A549 (cell line): ENCODE results near the gene C7orf57. TPM values are rescaled to one million over a fixed set of nuclear protein-coding genes. Genes with fewer than 3 reads are reported as not detected.
A peak's percentile ranks its signal among the peaks of the same experiment; 100 is the strongest.

Experiments
- ATAC-seq, 2 experiments: fragments of 200-7000 bp in 1 of 2; fragments of >200 bp in 1 of 2; cut with Nextera tagmentation in 1 of 2; cut with Tn5 transposase in 1 of 2; 3 replicates each; pipeline versions ENCODE4 v1.8.0 to v1.9.1; 2018 to 2020; ENCODE audit warnings: mild to moderate bottlenecking in 1 of 2, moderate library complexity in 1 of 2
- CTCF ChIA-PET: fragments of 300-600 bp; sonication (Branson Sonifier 250); formaldehyde crosslinking; extraction: SDS; loops from one replicate; lab custom pipeline; 2021; ENCODE audit warnings: antibody characterized with exemption, inconsistent platforms; lab: Yijun Ruan, JAX
- POLR2A ChIA-PET: fragments of 350-600 bp; formaldehyde crosslinking; extraction: SDS; loops from one replicate; lab custom pipeline; 2021; ENCODE audit warnings: antibody characterized with exemption, inconsistent platforms; lab: Yijun Ruan, JAX
- DNase-seq, 2 experiments: peaks; one replicate each; pipeline versions ENCODE4 v3.0.0 to v3.0.0-alpha.2; 2011 to 2016; ENCODE audit warnings: low read depth in 1 of 2, low spot score in 1 of 2
- FAIRE-seq: peaks from 2 replicates; lab custom pipeline; 2011; peaks lifted over from hg19 to GRCh38; lab: Jason Lieb, UNC
- H3K27ac ChIP-seq, 2 experiments: fragments of >200 bp; sonication (Bioruptor Twin); formaldehyde crosslinking; 3 replicates each; pipeline ENCODE4 v1.5.1; 2016 to 2017
- H3K4me1 ChIP-seq: fragments of >200 bp; sonication (Bioruptor Twin); formaldehyde crosslinking; 3 replicates; pipeline ENCODE4 v1.6.1; 2016
- H3K4me2 ChIP-seq: fragments of >200 bp; sonication (Bioruptor Twin); formaldehyde crosslinking; 3 replicates; pipeline ENCODE4 v1.6.1; 2016
- H3K4me3 ChIP-seq: fragments of >200 bp; sonication (Bioruptor Twin); formaldehyde crosslinking; 3 replicates; pipeline ENCODE4 v1.5.1; 2016
- H3K9me3 ChIP-seq: fragments of >200 bp; sonication (Bioruptor Twin); formaldehyde crosslinking; 3 replicates; pipeline ENCODE4 v1.6.1; 2016
- BHLHE40 ChIP-seq: IDR thresholded peaks from 2 replicates; pipeline ENCODE4 v1.6.1; 2012; ENCODE audit warnings: low read depth, low read length, inconsistent platforms
- EHF ChIP-seq: fragments of 250-450 bp; sonication (Bioruptor Pico); IDR thresholded peaks from 2 replicates; pipeline ENCODE4 v1.5.0; 2020; ENCODE audit warnings: mild to moderate bottlenecking
- EP300 ChIP-seq, 2 experiments: fragments of >200 bp; sonication (Bioruptor Twin); formaldehyde crosslinking; IDR thresholded peaks; 2 replicates in 1 of 2; 3 replicates in 1 of 2; pipeline ENCODE4 v1.6.1; 2016 to 2017
- FOSB ChIP-seq: fragments of 250-450 bp; sonication (Bioruptor Pico); IDR thresholded peaks from 2 replicates; pipeline ENCODE4 v1.5.0; 2020; ENCODE audit warnings: mild to moderate bottlenecking, moderate library complexity
- FOXS1 ChIP-seq: fragments of 250-450 bp; sonication (Bioruptor Pico); IDR thresholded peaks from 2 replicates; pipeline ENCODE4 v1.5.0; 2020; ENCODE audit warnings: mild to moderate bottlenecking, moderate library complexity
- GATA3 ChIP-seq: IDR thresholded peaks from 2 replicates; pipeline ENCODE4 v1.6.1; 2012; ENCODE audit warnings: borderline replicate concordance
- HDAC2 ChIP-seq: fragments of 200-600 bp; sonication (generic); IDR thresholded peaks from 2 replicates; pipeline ENCODE4 v1.6.1; 2016
- HOXA7 ChIP-seq: fragments of 250-450 bp; sonication (Bioruptor Pico); IDR thresholded peaks from 2 replicates; pipeline ENCODE4 v1.5.0; 2020; ENCODE audit warnings: mild to moderate bottlenecking, moderate library complexity
- HOXB5 ChIP-seq: fragments of 250-450 bp; sonication (Bioruptor Pico); IDR thresholded peaks from 2 replicates; pipeline ENCODE4 v1.5.0; 2020; ENCODE audit warnings: mild to moderate bottlenecking, moderate library complexity
- KDM1A ChIP-seq: fragments of 200-600 bp; sonication (generic); IDR thresholded peaks from 2 replicates; pipeline ENCODE4 v1.6.1; 2016; ENCODE audit warnings: low read depth, mild to moderate bottlenecking
- KDM5A ChIP-seq: fragments of 200-600 bp; sonication (generic); IDR thresholded peaks from 2 replicates; pipeline ENCODE4 v1.6.1; 2016; ENCODE audit warnings: antibody characterized with exemption, mild to moderate bottlenecking
- MAFK ChIP-seq: fragments of 450-650 bp; IDR thresholded peaks from 2 replicates; pipeline ENCODE4 v1.6.1; 2014; ENCODE audit not compliant: partially characterized antibody
- MAZ ChIP-seq: fragments of 150-350 bp; IDR thresholded peaks from 2 replicates; pipeline ENCODE4 v1.6.1; 2014; ENCODE audit warnings: antibody characterized with exemption, low read depth, low read length, borderline replicate concordance
- MYC ChIP-seq: IDR thresholded peaks from 2 replicates; pipeline ENCODE4 v1.6.1; 2012; ENCODE audit warnings: mild to moderate bottlenecking, inconsistent platforms, low read length, improper control_type of control experiment, borderline replicate concordance
- NPAS2 ChIP-seq: fragments of 250-450 bp; sonication (Bioruptor Pico); IDR thresholded peaks from 2 replicates; pipeline ENCODE4 v1.8.0; 2022; ENCODE audit warnings: mild to moderate bottlenecking, moderate library complexity, borderline replicate concordance
- PHF8 ChIP-seq: fragments of 200-600 bp; sonication (generic); IDR thresholded peaks from 2 replicates; pipeline ENCODE4 v1.6.1; 2016; ENCODE audit warnings: low read depth, mild to moderate bottlenecking, antibody characterized with exemption, moderate library complexity, borderline replicate concordance
- POLR2A ChIP-seq: IDR thresholded peaks from 2 replicates; pipeline ENCODE4 v1.6.1; 2012; ENCODE audit warnings: mild to moderate bottlenecking, low read length
- POLR2AphosphoS2 ChIP-seq: conservative IDR thresholded peaks from 2 replicates; pipeline ENCODE4 v1.6.1; 2012; ENCODE audit warnings: low read length, improper control_type of control experiment, inconsistent platforms
- RAD21 ChIP-seq, 2 experiments: fragments of >200 bp in 1 of 2; sonication (Bioruptor Twin) in 1 of 2; formaldehyde crosslinking in 1 of 2; IDR thresholded peaks in 1 of 2; conservative IDR thresholded peaks in 1 of 2; 2 replicates in 1 of 2; 3 replicates in 1 of 2; pipeline ENCODE4 v1.6.1; 2012 to 2018; ENCODE audit warnings: inconsistent platforms in 1 of 2
- RARB ChIP-seq: fragments of 250-450 bp; sonication (Bioruptor Pico); IDR thresholded peaks from 2 replicates; pipeline ENCODE4 v1.8.0; 2021; ENCODE audit warnings: mild to moderate bottlenecking, moderate library complexity
- RFX5 ChIP-seq: fragments of 450-650 bp; IDR thresholded peaks from 2 replicates; pipeline ENCODE4 v1.7.1; 2014; ENCODE audit warnings: antibody characterized with exemption, mild to moderate bottlenecking, moderate library complexity
- RNF2 ChIP-seq: fragments of 200-600 bp; sonication (generic); IDR thresholded peaks from 2 replicates; pipeline ENCODE4 v1.6.1; 2016; ENCODE audit warnings: low read depth, mild to moderate bottlenecking, antibody characterized with exemption, moderate library complexity, borderline replicate concordance
- SMC3 ChIP-seq: fragments of >200 bp; sonication (Bioruptor Twin); formaldehyde crosslinking; IDR thresholded peaks from 3 replicates; pipeline ENCODE4 v1.6.1; 2018; ENCODE audit warnings: inconsistent platforms
- ZSCAN20 ChIP-seq: fragments of 250-450 bp; sonication (Bioruptor Pico); IDR thresholded peaks from 2 replicates; pipeline ENCODE4 v1.8.0; 2022; ENCODE audit warnings: mild to moderate bottlenecking, moderate library complexity
- WGBS: methylation state at CpG from one replicate; pipeline ENCODE4 v1.1.6; 2017; ENCODE audit errors: missing lambda C conversion rate; 5-methylcytosine and 5-hydroxymethylcytosine counted together
- polyA minus RNA-seq: library from RNA; depleted of rRNA, polyadenylated mRNA; stranded (reverse); fragments of >200 nt; gene quantifications from 2 replicates; pipeline ENCODE4 v1.2.3, GENCODE V29; 2011; rRNA and poly(A)+ RNA removed
- polyA plus RNA-seq, 4 experiments: library from polyadenylated mRNA; depleted of rRNA in 3 of 4; stranded (reverse); fragments of >200 nt; fragmentation: RNase III in 1 of 4; extraction: RNeasy Plus Mini Kit Qiagen cat#74134 plus additional on column Dnase treatment in 1 of 4; gene quantifications; 2 replicates in 3 of 4; 3 replicates in 1 of 4; pipeline ENCODE4 v1.2.3, GENCODE V29; 2011 to 2017
- TF ChIP-seq, protein P1 (sequence below): fragments of >200 bp; sonication (Bioruptor Twin); formaldehyde crosslinking; IDR thresholded peaks from 3 replicates; pipeline ENCODE4 v1.5.1; 2016
- TF ChIP-seq, protein P2 (sequence below): IDR thresholded peaks from 2 replicates; pipeline ENCODE4 v1.6.1; 2012
- TF ChIP-seq, protein P3 (sequence below): fragments of 200-600 bp; sonication (generic); IDR thresholded peaks from 2 replicates; pipeline ENCODE4 v1.6.1; 2016; ENCODE audit warnings: antibody characterized with exemption, mild to moderate bottlenecking, moderate library complexity
- TF ChIP-seq, protein P4 (sequence below): fragments of 250-450 bp; sonication (Bioruptor Pico); IDR thresholded peaks from 2 replicates; pipeline ENCODE4 v1.5.0; 2020; ENCODE audit warnings: low read depth, mild to moderate bottlenecking, moderate library complexity
- TF ChIP-seq, protein P5 (sequence below): IDR thresholded peaks from 2 replicates; pipeline ENCODE4 v1.6.1; 2012; ENCODE audit warnings: low read depth, borderline replicate concordance

Gene C7orf57
- polyA plus RNA-seq (2011; rRNA removed) = 0.05 TPM in 1 of 2 replicates, not detected in the other
- 0.01 and 0.05 TPM in 2 replicates for polyA plus RNA-seq (2012; cell fraction: cytosol; rRNA removed)
- polyA plus RNA-seq (2012; cell fraction: nucleus; rRNA removed) = 0.02 and 0.10 TPM in 2 replicates
- 0.04 to 0.09 TPM (median 0.04 TPM) in 3 replicates for polyA plus RNA-seq (2017; fragmentation: RNase III; extraction: RNeasy Plus Mini Kit Qiagen cat#74134 plus additional on column Dnase treatment)
- polyA minus RNA-seq = 0.49 TPM in 1 of 2 replicates, not detected in the other

DNA sequence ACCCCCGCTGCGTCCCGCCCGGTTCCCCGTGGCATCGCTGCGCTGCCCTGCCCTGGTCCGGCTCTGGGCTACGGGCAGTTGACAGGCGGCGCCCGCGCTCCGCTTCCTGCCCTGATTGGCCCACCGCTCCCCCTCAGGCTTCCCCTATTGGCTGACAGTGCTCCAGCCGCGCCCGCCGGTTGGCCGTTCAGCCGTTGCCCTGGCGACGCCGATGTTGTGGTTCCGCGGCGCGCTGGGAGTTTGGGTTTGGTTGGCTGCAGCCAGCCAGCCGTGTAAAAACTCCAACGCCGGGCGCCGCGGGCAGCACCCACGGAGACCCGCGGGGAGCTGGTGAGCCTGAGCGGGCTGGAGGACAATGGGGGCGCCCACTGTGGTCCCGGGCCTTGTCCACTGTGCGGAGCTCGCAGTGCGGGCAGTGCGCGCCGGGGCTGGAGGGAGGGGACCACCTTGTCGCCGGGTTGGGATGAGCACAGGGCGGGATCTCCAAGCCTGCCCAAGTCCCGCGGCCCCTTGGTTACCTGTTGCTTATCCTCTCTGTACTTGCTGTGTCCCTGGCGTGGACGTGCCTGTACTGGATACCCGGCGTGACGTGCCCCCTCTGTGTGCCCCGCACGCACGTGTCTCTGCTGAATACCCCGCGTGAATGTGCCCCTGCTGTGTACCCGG is at the start of gene C7orf57:
TSS of gene C7orf57 (plus strand) at position 243 of the 666 bp plus-strand sequence. CDS start 766 bp downstream, outside the sequence.
- peak within 1 kb of the TSS; percentile 76 for H3K4me3 ChIP-seq
- ChIA-PET POLR2A (interaction anchor here (1.4 kb wide), 1 partner anchor 53 kb away, joined by 4 read pairs; the partner anchor contains the start of gene UPP1), CTCF (interaction anchor here (0.6 to 6.5 kb wide), 6 partner anchors 9 to 74 kb away, joined by 3 to 35 read pairs (median 4); no protein-coding TSS in a partner anchor)
- peak; percentile 98 to 99 for ATAC-seq
- 0% methylated on average over 12 of the region's 62 CpGs for WGBS
- peak; percentile 77 for FAIRE-seq
- no peak within 1 kb of the TSS for H3K27ac ChIP-seq
- no peaks in the 10 kb centered on the region for H3K9me3 ChIP-seq
- H3K4me1 ChIP-seq = peaks cover 11% of the 10 kb centered on the region; the same call in 1 of the 3 replicates
- DNase-seq = peak; percentile 85 to 97
- TF ChIP-seq HDAC2 (no peak), MAZ (no peak), HOXB5 (CRISPR knock-in tag) (no peak), MYC (0 out of 2 replicates have a peak, but pooled peaks have one; percentile 37), SMC3 (peak; percentile 8; the same call in 1 of the 3 replicates), POLR2AphosphoS2 (no peak), MAFK (no peak), RAD21 (conservative IDR thresholded peaks at IDR 0.05 in 1 of 2, IDR thresholded peaks at IDR 0.05 in 1 of 2) (peak in 1 of 2 experiments; percentile 43; a peak in 1 of 5 replicates), EP300 (IDR thresholded peaks at IDR 0.05) (no peak), KDM1A (no peak), FOSB (CRISPR knock-in tag) (no peak), PHF8 (no peak), ZSCAN20 (CRISPR knock-in tag) (no peak), POLR2A (no peak), GATA3 (no peak), EHF (CRISPR knock-in tag) (no peak), NPAS2 (CRISPR knock-in tag) (no peak), HOXA7 (no peak), FOXS1 (CRISPR knock-in tag) (no peak), RFX5 (peak; percentile 80), BHLHE40 (no peak), RARB (no peak), KDM5A (no peak), RNF2 (peak; percentile 75)
- TF ChIP-seq, protein P1, sequence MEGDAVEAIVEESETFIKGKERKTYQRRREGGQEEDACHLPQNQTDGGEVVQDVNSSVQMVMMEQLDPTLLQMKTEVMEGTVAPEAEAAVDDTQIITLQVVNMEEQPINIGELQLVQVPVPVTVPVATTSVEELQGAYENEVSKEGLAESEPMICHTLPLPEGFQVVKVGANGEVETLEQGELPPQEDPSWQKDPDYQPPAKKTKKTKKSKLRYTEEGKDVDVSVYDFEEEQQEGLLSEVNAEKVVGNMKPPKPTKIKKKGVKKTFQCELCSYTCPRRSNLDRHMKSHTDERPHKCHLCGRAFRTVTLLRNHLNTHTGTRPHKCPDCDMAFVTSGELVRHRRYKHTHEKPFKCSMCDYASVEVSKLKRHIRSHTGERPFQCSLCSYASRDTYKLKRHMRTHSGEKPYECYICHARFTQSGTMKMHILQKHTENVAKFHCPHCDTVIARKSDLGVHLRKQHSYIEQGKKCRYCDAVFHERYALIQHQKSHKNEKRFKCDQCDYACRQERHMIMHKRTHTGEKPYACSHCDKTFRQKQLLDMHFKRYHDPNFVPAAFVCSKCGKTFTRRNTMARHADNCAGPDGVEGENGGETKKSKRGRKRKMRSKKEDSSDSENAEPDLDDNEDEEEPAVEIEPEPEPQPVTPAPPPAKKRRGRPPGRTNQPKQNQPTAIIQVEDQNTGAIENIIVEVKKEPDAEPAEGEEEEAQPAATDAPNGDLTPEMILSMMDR = 0 out of 3 replicates have a peak, but pooled peaks have one; percentile 13
- TF ChIP-seq, protein P2, sequence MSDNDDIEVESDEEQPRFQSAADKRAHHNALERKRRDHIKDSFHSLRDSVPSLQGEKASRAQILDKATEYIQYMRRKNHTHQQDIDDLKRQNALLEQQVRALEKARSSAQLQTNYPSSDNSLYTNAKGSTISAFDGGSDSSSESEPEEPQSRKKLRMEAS = peak; percentile 50; the same call in 1 of the 2 replicates
- TF ChIP-seq, protein P3, sequence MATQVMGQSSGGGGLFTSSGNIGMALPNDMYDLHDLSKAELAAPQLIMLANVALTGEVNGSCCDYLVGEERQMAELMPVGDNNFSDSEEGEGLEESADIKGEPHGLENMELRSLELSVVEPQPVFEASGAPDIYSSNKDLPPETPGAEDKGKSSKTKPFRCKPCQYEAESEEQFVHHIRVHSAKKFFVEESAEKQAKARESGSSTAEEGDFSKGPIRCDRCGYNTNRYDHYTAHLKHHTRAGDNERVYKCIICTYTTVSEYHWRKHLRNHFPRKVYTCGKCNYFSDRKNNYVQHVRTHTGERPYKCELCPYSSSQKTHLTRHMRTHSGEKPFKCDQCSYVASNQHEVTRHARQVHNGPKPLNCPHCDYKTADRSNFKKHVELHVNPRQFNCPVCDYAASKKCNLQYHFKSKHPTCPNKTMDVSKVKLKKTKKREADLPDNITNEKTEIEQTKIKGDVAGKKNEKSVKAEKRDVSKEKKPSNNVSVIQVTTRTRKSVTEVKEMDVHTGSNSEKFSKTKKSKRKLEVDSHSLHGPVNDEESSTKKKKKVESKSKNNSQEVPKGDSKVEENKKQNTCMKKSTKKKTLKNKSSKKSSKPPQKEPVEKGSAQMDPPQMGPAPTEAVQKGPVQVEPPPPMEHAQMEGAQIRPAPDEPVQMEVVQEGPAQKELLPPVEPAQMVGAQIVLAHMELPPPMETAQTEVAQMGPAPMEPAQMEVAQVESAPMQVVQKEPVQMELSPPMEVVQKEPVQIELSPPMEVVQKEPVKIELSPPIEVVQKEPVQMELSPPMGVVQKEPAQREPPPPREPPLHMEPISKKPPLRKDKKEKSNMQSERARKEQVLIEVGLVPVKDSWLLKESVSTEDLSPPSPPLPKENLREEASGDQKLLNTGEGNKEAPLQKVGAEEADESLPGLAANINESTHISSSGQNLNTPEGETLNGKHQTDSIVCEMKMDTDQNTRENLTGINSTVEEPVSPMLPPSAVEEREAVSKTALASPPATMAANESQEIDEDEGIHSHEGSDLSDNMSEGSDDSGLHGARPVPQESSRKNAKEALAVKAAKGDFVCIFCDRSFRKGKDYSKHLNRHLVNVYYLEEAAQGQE = no peak; the same call in 1 of the 2 replicates
- TF ChIP-seq, protein P4, sequence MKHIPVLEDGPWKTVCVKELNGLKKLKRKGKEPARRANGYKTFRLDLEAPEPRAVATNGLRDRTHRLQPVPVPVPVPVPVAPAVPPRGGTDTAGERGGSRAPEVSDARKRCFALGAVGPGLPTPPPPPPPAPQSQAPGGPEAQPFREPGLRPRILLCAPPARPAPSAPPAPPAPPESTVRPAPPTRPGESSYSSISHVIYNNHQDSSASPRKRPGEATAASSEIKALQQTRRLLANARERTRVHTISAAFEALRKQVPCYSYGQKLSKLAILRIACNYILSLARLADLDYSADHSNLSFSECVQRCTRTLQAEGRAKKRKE (CRISPR knock-in tag) = no peak
- TF ChIP-seq, protein P5, sequence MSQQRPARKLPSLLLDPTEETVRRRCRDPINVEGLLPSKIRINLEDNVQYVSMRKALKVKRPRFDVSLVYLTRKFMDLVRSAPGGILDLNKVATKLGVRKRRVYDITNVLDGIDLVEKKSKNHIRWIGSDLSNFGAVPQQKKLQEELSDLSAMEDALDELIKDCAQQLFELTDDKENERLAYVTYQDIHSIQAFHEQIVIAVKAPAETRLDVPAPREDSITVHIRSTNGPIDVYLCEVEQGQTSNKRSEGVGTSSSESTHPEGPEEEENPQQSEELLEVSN = peak; percentile 95
- peak within 1 kb of the TSS; percentile 100 for H3K4me2 ChIP-seq
